ENCODE data around the gene BBOF1. TPM values are rescaled to one million over a fixed set of nuclear protein-coding genes. Genes with fewer than 3 reads are reported as not detected.

Gene BBOF1
- total and polyA plus RNA-seq, 2 of the 8 experiments (the other 6 are each of a cell fraction or from before 2014, with no cell fraction given): 0.26 to 0.60 TPM

DNA sequence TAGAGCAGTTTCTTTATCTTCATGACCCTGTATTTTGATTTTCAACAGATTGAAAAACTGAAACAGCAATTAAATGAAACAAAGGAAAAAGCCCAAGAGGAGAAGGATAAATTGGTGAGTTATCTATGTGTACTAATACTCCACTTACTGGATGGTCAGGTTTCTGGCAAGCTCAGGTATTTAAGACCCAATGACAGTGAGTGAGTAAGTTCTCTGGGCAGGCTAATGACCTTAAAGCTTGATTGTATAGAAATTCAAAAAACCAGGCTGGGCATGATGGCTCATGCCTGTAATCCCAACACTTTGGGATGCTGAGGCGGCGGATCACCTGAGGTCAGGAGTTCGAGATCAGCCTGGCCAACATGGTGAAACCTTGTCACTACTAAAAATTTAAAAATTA is 10.0 kb downstream of the BBOF1 start (continued):
- TF ChIP-seq, protein P1, sequence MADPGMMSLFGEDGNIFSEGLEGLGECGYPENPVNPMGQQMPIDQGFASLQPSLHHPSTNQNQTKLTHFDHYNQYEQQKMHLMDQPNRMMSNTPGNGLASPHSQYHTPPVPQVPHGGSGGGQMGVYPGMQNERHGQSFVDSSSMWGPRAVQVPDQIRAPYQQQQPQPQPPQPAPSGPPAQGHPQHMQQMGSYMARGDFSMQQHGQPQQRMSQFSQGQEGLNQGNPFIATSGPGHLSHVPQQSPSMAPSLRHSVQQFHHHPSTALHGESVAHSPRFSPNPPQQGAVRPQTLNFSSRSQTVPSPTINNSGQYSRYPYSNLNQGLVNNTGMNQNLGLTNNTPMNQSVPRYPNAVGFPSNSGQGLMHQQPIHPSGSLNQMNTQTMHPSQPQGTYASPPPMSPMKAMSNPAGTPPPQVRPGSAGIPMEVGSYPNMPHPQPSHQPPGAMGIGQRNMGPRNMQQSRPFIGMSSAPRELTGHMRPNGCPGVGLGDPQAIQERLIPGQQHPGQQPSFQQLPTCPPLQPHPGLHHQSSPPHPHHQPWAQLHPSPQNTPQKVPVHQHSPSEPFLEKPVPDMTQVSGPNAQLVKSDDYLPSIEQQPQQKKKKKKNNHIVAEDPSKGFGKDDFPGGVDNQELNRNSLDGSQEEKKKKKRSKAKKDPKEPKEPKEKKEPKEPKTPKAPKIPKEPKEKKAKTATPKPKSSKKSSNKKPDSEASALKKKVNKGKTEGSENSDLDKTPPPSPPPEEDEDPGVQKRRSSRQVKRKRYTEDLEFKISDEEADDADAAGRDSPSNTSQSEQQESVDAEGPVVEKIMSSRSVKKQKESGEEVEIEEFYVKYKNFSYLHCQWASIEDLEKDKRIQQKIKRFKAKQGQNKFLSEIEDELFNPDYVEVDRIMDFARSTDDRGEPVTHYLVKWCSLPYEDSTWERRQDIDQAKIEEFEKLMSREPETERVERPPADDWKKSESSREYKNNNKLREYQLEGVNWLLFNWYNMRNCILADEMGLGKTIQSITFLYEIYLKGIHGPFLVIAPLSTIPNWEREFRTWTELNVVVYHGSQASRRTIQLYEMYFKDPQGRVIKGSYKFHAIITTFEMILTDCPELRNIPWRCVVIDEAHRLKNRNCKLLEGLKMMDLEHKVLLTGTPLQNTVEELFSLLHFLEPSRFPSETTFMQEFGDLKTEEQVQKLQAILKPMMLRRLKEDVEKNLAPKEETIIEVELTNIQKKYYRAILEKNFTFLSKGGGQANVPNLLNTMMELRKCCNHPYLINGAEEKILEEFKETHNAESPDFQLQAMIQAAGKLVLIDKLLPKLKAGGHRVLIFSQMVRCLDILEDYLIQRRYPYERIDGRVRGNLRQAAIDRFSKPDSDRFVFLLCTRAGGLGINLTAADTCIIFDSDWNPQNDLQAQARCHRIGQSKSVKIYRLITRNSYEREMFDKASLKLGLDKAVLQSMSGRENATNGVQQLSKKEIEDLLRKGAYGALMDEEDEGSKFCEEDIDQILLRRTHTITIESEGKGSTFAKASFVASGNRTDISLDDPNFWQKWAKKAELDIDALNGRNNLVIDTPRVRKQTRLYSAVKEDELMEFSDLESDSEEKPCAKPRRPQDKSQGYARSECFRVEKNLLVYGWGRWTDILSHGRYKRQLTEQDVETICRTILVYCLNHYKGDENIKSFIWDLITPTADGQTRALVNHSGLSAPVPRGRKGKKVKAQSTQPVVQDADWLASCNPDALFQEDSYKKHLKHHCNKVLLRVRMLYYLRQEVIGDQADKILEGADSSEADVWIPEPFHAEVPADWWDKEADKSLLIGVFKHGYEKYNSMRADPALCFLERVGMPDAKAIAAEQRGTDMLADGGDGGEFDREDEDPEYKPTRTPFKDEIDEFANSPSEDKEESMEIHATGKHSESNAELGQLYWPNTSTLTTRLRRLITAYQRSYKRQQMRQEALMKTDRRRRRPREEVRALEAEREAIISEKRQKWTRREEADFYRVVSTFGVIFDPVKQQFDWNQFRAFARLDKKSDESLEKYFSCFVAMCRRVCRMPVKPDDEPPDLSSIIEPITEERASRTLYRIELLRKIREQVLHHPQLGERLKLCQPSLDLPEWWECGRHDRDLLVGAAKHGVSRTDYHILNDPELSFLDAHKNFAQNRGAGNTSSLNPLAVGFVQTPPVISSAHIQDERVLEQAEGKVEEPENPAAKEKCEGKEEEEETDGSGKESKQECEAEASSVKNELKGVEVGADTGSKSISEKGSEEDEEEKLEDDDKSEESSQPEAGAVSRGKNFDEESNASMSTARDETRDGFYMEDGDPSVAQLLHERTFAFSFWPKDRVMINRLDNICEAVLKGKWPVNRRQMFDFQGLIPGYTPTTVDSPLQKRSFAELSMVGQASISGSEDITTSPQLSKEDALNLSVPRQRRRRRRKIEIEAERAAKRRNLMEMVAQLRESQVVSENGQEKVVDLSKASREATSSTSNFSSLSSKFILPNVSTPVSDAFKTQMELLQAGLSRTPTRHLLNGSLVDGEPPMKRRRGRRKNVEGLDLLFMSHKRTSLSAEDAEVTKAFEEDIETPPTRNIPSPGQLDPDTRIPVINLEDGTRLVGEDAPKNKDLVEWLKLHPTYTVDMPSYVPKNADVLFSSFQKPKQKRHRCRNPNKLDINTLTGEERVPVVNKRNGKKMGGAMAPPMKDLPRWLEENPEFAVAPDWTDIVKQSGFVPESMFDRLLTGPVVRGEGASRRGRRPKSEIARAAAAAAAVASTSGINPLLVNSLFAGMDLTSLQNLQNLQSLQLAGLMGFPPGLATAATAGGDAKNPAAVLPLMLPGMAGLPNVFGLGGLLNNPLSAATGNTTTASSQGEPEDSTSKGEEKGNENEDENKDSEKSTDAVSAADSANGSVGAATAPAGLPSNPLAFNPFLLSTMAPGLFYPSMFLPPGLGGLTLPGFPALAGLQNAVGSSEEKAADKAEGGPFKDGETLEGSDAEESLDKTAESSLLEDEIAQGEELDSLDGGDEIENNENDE (IDR thresholded peaks at IDR 0.05; ENCODE audit: insufficient replicate concordance, low read length): no peak
- TF ChIP-seq RXRA (IDR thresholded peaks at IDR 0.05; ENCODE audit: insufficient read depth, low read depth, low read length) (no peak), CHD2 (IDR thresholded peaks at IDR 0.05; ENCODE audit: low read length) (no peak), MAFK (IDR thresholded peaks at IDR 0.05; ENCODE audit: low read depth, low read length) (no peak), HDAC6 (IDR thresholded peaks at IDR 0.05; ENCODE audit: low read depth, low read length) (no peak), CEBPB (IDR thresholded peaks at IDR 0.05; ENCODE audit: low read depth, low read length) (no peak), KDM1A (IDR thresholded peaks at IDR 0.05; ENCODE audit: borderline replicate concordance, low read length) (no peak), TAF1 (IDR thresholded peaks at IDR 0.05; ENCODE audit: low read depth, low read length) (no peak)
- TF ChIP-seq, protein P2, sequence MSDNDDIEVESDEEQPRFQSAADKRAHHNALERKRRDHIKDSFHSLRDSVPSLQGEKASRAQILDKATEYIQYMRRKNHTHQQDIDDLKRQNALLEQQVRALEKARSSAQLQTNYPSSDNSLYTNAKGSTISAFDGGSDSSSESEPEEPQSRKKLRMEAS (IDR thresholded peaks at IDR 0.05): no peak
